Kidney (tissue), 14 donors: ENCODE measurements around the gene HTT. TPM values are rescaled to one million over a fixed set of nuclear protein-coding genes. Genes with fewer than 3 reads are reported as not detected.

Experiments used
- DNase-seq, 5 donors: peaks; one replicate each; pipeline ENCODE4 v3.0.0-alpha.2; 2013 to 2020
- FAIRE-seq: peaks from 2 replicates; lab custom pipeline; 2012; peaks lifted over from hg19 to GRCh38; lab: Jason Lieb, UNC
- H3K27ac ChIP-seq, 2 donors: one replicate each; pipeline ENCODE4 v1.7.0; 2013; ENCODE audit warnings: low read depth in 2 of 2, low read length in 2 of 2, inconsistent platforms in 1 of 2
- H3K27me3 ChIP-seq: one replicate; pipeline ENCODE4 v1.7.1; 2013; ENCODE audit warnings: low read length, inconsistent platforms; ENCODE audit not compliant: control insufficient read depth, insufficient read depth
- H3K36me3 ChIP-seq, 3 donors: one replicate each; pipeline versions ENCODE4 v1.7.0 to v1.7.1; 2013; ENCODE audit warnings: low read length in 3 of 3, control low read depth in 1 of 3, inconsistent platforms in 1 of 3; ENCODE audit not compliant: insufficient read depth in 3 of 3, control insufficient read depth in 2 of 3
- H3K4me1 ChIP-seq, 3 donors: one replicate each; pipeline versions ENCODE4 v1.7.0 to v1.7.1; 2013; ENCODE audit warnings: low read length in 3 of 3, inconsistent platforms in 1 of 3, low read depth in 1 of 3; ENCODE audit not compliant: control insufficient read depth in 2 of 3, insufficient read depth in 2 of 3
- H3K4me3 ChIP-seq, 3 donors: one replicate each; pipeline versions ENCODE4 v1.7.0 to v1.8.1; 2013; ENCODE audit warnings: low read length in 3 of 3, control low read depth in 1 of 3, inconsistent platforms in 1 of 3
- H3K9ac ChIP-seq, 3 donors: one replicate each; pipeline versions ENCODE4 v1.7.0 to v1.7.1; 2013; ENCODE audit warnings: low read length in 3 of 3, control low read depth in 1 of 3, inconsistent platforms in 1 of 3
- H3K9me3 ChIP-seq, 3 donors: one replicate each; pipeline versions ENCODE4 v1.7.0 to v1.7.1; 2013; ENCODE audit warnings: low read length in 3 of 3, control low read depth in 1 of 3, inconsistent platforms in 1 of 3; ENCODE audit not compliant: control insufficient read depth in 2 of 3, insufficient read depth in 1 of 3
- intact Hi-C: fragments of 100-400 bp; cut with DNase I; formaldehyde crosslinking; loops from one replicate; pipeline ENCODE4 v1.11.1; 2022
- polyA plus RNA-seq: library from polyadenylated mRNA; stranded (reverse); fragments of 350-450 nt; fragmentation: Illumina TruSeq; extraction: RNeasy Lipid Tissue Mini Kit (QIAGEN cat#74804); gene quantifications from one replicate; pipeline ENCODE4 v1.2.3, GENCODE V29; 2014; ENCODE audit warnings: low read depth, low replicate concordance; ENCODE audit not compliant: insufficient read depth
- total RNA-seq: library from RNA; stranded (reverse); fragmentation: NEBNext Ultra II Directional; extraction: Animal tissue kit (Norgen Biotek cat#: 25700); gene quantifications from one replicate; pipeline ENCODE4 v1.2.1, GENCODE V29; 2021
- TF ChIP-seq, protein P1 (sequence below): IDR thresholded peaks from 3 replicates; pipeline ENCODE4 v1.5.1; 2012; ENCODE audit warnings: mild to moderate bottlenecking, moderate library complexity, borderline replicate concordance; ENCODE audit not compliant: insufficient read depth; ENCODE audit errors: extremely low read depth
- donor health status: control.
- donor health status: control.
- donor health status: control.
- donor health status: control.
- donor health status: control.
- donor health status: DM: yes; HTN: yes; CAD: no.
- donor health status: Normal renal cell carcinoma (clear cell type).

HTT gene
- total and polyA plus RNA-seq, 2 donors from 2014 or later, result 7.2 to 64.0 TPM

DNA sequence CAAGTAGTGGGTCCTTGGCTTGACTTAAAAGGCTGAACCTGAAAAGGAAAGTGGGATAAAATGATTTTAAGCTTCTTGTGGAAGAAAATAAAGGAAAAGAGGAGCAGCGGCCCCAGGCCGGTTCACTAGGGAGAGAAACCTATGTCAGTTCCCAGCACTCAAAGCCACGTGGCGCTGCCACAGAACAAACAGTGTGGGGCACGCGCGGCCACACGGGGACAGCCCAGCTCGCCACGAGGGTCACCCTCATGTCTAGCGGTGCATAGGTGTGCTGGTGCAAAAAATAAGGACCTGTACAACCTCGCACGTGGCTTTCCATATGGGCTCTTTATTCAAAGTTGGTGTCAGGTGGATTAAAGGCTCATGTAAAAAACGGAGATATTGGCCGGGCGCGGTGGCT lies 191.6 kb downstream of the HTT start:
- no peak for FAIRE-seq
- Histone ChIP-seq H3K36me3 (no peaks in the 10 kb centered on the region), H3K27me3 (no peaks in the 10 kb centered on the region), H3K9me3 (no peaks in the 10 kb centered on the region), H3K27ac (no peak overlapping the region), H3K4me3 (no peak overlapping the region), H3K9ac (no peak overlapping the region), H3K4me1 (peaks cover 0 to 4% (median 0%) of the 10 kb centered on the region in 3 donors)
- intact Hi-C loops, result no loop called here
- TF ChIP-seq, protein P1, sequence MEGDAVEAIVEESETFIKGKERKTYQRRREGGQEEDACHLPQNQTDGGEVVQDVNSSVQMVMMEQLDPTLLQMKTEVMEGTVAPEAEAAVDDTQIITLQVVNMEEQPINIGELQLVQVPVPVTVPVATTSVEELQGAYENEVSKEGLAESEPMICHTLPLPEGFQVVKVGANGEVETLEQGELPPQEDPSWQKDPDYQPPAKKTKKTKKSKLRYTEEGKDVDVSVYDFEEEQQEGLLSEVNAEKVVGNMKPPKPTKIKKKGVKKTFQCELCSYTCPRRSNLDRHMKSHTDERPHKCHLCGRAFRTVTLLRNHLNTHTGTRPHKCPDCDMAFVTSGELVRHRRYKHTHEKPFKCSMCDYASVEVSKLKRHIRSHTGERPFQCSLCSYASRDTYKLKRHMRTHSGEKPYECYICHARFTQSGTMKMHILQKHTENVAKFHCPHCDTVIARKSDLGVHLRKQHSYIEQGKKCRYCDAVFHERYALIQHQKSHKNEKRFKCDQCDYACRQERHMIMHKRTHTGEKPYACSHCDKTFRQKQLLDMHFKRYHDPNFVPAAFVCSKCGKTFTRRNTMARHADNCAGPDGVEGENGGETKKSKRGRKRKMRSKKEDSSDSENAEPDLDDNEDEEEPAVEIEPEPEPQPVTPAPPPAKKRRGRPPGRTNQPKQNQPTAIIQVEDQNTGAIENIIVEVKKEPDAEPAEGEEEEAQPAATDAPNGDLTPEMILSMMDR, result no peak
- peak in 2 of 5 donors; percentile 20 to 43 for DNase-seq

DNA sequence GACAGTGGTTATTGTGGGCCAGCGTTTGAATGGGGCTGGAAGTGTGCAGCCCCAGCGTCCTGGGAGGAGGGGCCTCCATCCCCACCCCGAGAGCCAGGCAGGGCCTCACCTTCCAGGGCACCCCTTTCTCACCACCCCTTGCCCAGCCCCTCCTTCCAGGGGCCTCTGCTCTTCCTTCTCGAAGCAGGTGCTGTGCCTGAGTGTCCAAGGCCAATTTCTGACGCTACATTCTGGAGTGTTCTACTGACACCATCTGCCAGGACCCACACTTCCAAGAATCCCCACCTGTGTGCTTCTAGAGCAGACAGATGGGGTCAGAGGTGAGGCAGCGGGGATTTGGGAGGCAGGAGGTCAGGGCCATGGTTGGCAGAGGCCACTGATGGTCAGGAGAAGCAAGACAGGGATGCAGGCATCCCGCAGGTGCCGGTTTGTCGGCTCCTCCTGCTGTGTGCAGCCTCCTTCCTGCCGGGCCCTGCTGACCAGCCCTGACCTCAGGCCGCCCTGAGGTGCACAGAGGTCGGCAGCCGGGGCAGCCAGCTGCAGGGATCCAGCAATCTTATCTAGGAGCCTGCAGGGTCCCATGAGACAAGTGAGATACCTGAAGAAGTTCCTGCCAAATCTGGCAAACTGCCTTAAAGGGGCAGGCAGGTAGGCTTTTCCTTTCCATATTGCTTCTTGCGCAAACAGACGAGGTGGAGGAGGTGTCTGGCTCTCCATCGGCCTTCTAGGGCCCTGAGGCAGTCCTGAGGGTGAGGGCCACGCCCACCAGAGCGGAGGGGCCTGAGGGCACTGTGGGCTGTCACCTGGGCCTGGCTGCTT lies 193.3 kb downstream of the HTT start:
- intact Hi-C loops, result no loop called here
- DNase-seq (peak in 2 of 5 donors; percentile 35 to 68), FAIRE-seq (no peak)
- TF ChIP-seq, protein P1, result no peak
- no peaks in the 10 kb centered on the region for H3K9me3 ChIP-seq
- no peak overlapping the region for H3K27ac ChIP-seq
- no peaks in the 10 kb centered on the region for H3K27me3 ChIP-seq
- H3K9ac ChIP-seq, result no peak overlapping the region
- peaks cover 0 to 4% (median 0%) of the 10 kb centered on the region in 3 donors for H3K4me1 ChIP-seq
- no peaks in the 10 kb centered on the region for H3K36me3 ChIP-seq
- no peak overlapping the region for H3K4me3 ChIP-seq

DNA sequence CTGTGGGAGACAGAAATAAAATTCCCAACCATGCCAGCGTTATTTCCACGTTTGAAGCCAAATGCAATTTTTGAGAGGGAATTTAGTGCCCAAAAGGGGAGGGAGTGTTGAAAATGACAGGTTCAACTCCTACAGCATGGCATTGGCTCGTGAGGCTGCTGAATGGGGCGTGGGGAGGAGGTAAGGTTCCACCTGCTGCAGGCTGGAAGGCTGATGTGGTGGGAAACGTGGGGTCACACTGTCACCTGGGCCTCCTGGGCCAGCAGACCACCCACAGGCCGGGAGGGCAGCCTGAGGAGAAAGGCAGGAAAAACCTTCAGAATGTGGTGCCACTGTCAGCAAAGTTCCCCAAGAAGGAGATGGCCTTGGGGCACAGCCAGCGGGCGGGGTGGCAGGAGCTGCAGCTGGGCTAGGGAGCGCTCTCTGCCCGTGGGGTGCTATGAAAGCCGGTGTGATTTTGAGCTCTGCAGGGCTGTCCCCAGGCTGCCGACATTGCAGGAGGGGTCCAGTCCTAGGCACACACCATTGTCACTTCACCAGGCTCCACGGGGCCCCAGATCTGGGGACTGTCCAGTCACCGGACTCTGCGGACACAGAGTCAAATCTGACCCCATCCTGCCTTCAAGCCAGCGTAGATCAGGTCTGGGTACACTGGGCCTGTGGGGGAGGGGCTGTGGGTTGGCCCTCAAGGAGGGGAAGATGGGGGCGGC lies 194.1 kb downstream of the HTT start:
- H3K27ac ChIP-seq, result no peak overlapping the region
- intact Hi-C loops, result no loop called here
- H3K9ac ChIP-seq, result no peak overlapping the region
- TF ChIP-seq, protein P1, result no peak
- H3K4me3 ChIP-seq, result no peak overlapping the region
- no peak for FAIRE-seq
- no peaks in the 10 kb centered on the region for H3K27me3 ChIP-seq
- peaks cover 0 to 4% (median 0%) of the 10 kb centered on the region in 3 donors for H3K4me1 ChIP-seq
- no peaks in the 10 kb centered on the region for H3K9me3 ChIP-seq
- H3K36me3 ChIP-seq, result no peaks in the 10 kb centered on the region
- peak in 1 of 5 donors; percentile 51 for DNase-seq
